Measurements from ENCODE around the gene IL17RB. TPM values are rescaled to one million over a fixed set of nuclear protein-coding genes. Genes with fewer than 3 reads are reported as not detected.

The IL17RB gene
- total RNA-seq, 1 donor from 2014 or later = 12.4 TPM

DNA sequence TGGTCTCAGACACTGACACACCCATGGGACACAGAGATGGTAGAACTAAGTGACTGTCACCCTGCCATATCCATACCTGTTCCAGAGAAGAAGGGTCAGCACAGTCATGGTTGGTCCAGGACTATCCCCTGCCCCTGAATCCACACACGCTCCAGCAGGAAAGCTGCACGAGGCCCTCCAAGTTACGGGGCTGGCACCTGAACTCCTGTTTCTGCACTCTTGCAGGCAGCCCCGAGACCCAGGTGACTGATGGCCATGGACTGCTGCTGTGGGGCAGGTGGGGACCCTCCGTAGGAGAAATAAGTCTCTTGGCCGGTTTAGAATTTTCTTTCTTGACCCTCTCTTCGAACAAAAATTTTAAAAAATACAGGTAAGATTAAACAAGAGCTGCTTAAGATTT, 30.7 kb upstream of the IL17RB start:
- ATAC-seq (no peak), DNase-seq (no peak)
- TF ChIP-seq CTCF (IDR thresholded peaks at IDR 0.05) = no peak
- Histone ChIP-seq H3K9me3 (no peaks in the 10 kb centered on the region), H3K27ac (no peak overlapping the region), H3K4me1 (no peaks in the 10 kb centered on the region), H3K4me3 (no peak overlapping the region), H3K27me3 (no peaks in the 10 kb centered on the region), H3K36me3 (peaks cover 21% of the 10 kb centered on the region)
- intact Hi-C loops (cut with DNase I) = no loop called here

- H3K36me3 ChIP-seq = peaks cover 21% of the 10 kb centered on the region
- H3K4me3 ChIP-seq = no peak overlapping the region
- no peaks in the 10 kb centered on the region for H3K4me1 ChIP-seq
- ATAC-seq (no peak), DNase-seq (no peak)
- intact Hi-C loops (cut with DNase I) = no loop called here
- H3K27me3 ChIP-seq = no peaks in the 10 kb centered on the region
- no peaks in the 10 kb centered on the region for H3K9me3 ChIP-seq
- H3K27ac ChIP-seq = no peak overlapping the region
- TF ChIP-seq CTCF (IDR thresholded peaks at IDR 0.05) = no peak
Measured at GRCh38 chr3:53816425-53816824, 29.9 kb upstream of the IL17RB start.

GRCh38 chr3:53817211-53817610, 29.2 kb upstream of the IL17RB start:
- Histone ChIP-seq H3K9me3 (no peaks in the 10 kb centered on the region), H3K4me3 (no peak overlapping the region), H3K27me3 (no peaks in the 10 kb centered on the region), H3K4me1 (no peaks in the 10 kb centered on the region), H3K36me3 (peaks cover 21% of the 10 kb centered on the region), H3K27ac (no peak overlapping the region)
- DNase-seq (peak; percentile 52), ATAC-seq (no peak)
- intact Hi-C loops (cut with DNase I) = no loop called here
- no peak for TF ChIP-seq CTCF (IDR thresholded peaks at IDR 0.05)

GRCh38 chr3:53817809-53818208, 28.6 kb upstream of the IL17RB start:
- no peak overlapping the region for H3K4me3 ChIP-seq
- H3K27ac ChIP-seq = no peak overlapping the region
- no peaks in the 10 kb centered on the region for H3K27me3 ChIP-seq
- H3K36me3 ChIP-seq = peaks cover 21% of the 10 kb centered on the region
- no peaks in the 10 kb centered on the region for H3K4me1 ChIP-seq
- intact Hi-C loops (cut with DNase I) = no loop called here
- peak; percentile 49 for DNase-seq
- no peak for ATAC-seq
- no peaks in the 10 kb centered on the region for H3K9me3 ChIP-seq
- TF ChIP-seq CTCF (IDR thresholded peaks at IDR 0.05) = no peak

- Histone ChIP-seq H3K9me3 (no peaks in the 10 kb centered on the region), H3K4me3 (no peak overlapping the region), H3K36me3 (peaks cover 21% of the 10 kb centered on the region), H3K27me3 (no peaks in the 10 kb centered on the region), H3K4me1 (no peaks in the 10 kb centered on the region), H3K27ac (no peak overlapping the region)
- DNase-seq = peak; percentile 40
- intact Hi-C loops (cut with DNase I) = no loop called here
- no peak for ATAC-seq
- TF ChIP-seq CTCF (IDR thresholded peaks at IDR 0.05) = no peak
Measured at GRCh38 chr3:53818221-53819162, 27.9 kb upstream of the IL17RB start.
